GM12875 (cell line): ENCODE measurements around the gene MCCC2.
"Not testable (repeated sequence)": the region's sequence is repeated elsewhere in the genome, so short reads cannot be mapped to it uniquely, and the experiment has no call there.

Source experiments
- H3K4me3 ChIP-seq: one replicate; pipeline ENCODE4 v1.5.1; 2011; ENCODE audit warnings: low read depth, low read length, control low read depth
- CTCF ChIP-seq: IDR thresholded peaks from 2 replicates; pipeline ENCODE4 v1.5.1; 2011; ENCODE audit warnings: low read depth, mild to moderate bottlenecking, control low read depth, inconsistent platforms, low read length, moderate library complexity, borderline replicate concordance; ENCODE audit not compliant: insufficient read depth

The MCCC2 gene

GRCh38 chr5:71632168-71632567 is 45.0 kb downstream of the MCCC2 start:
- no peak overlapping the region for H3K4me3 ChIP-seq
- no peak for TF ChIP-seq CTCF

GRCh38 chr5:71633255-71634155 is 46.4 kb downstream of the MCCC2 start:
- TF ChIP-seq CTCF = no peak
- H3K4me3 ChIP-seq = no peak overlapping the region

- H3K4me3 ChIP-seq = no peak overlapping the region
- TF ChIP-seq CTCF = no peak
These were observed 50.0 kb downstream of the MCCC2 start for GRCh38 chr5:71637133-71637532.

GRCh38 chr5:71640408-71640807 is 53.3 kb downstream of the MCCC2 start:
- no peak overlapping the region for H3K4me3 ChIP-seq
- no peak for TF ChIP-seq CTCF

- H3K4me3 ChIP-seq = no peak overlapping the region
- TF ChIP-seq CTCF = no peak
These were observed 57.9 kb downstream of the MCCC2 start for GRCh38 chr5:71645030-71645429.

GRCh38 chr5:71650940-71651339 is 63.8 kb downstream of the MCCC2 start:
- not testable (repeated sequence) for H3K4me3 ChIP-seq

- no peak for TF ChIP-seq CTCF
- no peak overlapping the region for H3K4me3 ChIP-seq
These were observed 64.4 kb downstream of the MCCC2 start for GRCh38 chr5:71651579-71651978.

- TF ChIP-seq CTCF = no peak
- H3K4me3 ChIP-seq = no peak overlapping the region
These were observed 65.2 kb downstream of the MCCC2 start for GRCh38 chr5:71652349-71652748.
